SHP77 (cell line): ENCODE measurements around the gene JADE3.

Experiments used
- DNase-seq, 2 experiments: peaks; one replicate each; lab custom pipeline; 2025; lab: John Stamatoyannopoulos, UW

JADE3 gene

DNA sequence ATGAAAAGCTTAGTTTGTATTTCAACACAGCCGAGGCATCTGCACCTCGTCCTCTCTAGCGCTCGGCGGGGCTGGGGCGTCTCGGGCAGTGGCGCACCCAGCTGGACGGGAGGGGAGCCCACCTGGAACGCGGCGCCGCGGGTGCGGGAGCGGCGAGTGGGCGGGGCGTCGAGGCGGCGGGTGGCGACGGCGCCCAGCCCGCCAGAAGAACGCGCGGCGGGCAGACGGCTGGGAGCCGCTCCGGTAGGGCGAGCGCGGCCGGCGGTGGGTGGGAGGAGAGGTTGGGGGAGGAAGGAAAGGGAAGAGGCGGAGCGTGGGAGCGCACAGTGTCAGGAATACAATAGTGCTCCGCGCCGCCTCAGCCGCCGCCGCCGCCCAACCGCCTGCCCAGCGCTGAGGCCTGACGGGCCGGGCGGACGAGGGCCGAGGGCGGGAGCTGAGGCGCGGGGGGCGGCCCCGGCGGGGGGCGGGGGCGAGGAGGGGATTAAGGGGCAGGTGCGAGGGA, at the start of gene JADE3:
Gene JADE3 (plus strand): TSS at position 324 of the 505 bp plus-strand sequence. CDS start 72,474 bp downstream, outside the sequence.
- DNase-seq, result peak; percentile 25 to 76

DNA sequence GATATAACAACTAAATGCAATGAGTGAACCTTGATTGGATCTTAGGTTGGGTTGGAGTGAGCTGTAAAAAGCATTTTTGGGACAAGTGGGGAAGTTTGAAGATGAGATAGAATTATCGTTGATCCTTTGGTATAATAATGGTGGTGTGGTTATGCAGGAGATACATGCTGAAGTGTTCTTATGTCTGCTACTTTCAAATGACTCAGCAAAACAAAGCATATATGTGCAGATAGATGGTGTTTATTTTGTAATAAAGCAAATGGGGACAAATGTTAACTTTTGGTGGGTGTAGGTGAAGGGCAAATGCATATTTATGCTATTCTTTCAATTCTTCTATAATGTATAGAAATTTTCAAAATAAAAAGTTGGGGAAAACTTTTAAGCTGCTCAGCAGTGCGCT, 49.1 kb upstream of the JADE3 start:
- DNase-seq, result no peak

DNA sequence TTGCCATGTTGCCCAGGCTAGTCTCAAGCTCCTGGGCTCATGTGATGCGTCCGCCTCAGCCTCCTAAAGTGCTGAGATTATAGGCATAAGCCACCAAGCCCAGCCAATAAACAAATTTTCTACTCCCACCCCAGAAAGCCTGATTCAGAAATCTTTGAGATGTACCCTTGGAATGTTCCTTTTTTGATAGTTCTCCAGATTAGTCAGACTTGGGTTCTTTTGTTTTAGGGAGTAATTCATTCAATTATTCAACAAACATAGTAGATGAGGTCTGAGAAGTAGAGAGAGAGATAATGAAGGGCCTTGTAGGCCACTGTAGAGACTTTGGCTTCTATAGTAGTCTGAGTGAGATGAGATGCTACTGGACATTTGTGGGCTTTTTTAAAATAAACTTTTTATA, 47.6 kb upstream of the JADE3 start:
- no peak for DNase-seq

- no peak for DNase-seq
These were observed 46.9 kb upstream of the JADE3 start for GRCh38 chrX:46865281-46865680.

GRCh38 chrX:46866726-46867125, 45.5 kb upstream of the JADE3 start:
- DNase-seq, result no peak

- no peak for DNase-seq
These were observed 38.5 kb upstream of the JADE3 start for GRCh38 chrX:46873746-46874145.

DNA sequence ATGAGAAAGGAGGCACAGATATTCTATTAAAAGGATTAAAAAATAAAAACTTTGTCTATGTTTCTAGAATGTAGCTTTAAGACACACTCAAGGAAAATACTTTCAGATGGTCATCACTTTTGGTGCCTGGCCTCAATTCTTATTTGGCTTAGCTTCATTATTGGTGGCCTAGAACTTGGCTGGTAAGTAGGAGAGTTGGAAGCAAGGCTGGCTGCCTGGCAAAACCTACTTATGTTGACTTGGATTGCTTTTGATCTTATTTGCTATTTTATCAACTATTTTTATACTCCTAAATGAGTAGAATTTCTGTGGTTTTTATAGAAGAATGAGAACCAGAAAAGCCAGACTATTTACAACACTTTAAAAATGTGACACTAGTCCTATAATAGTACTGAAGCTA, 35.3 kb upstream of the JADE3 start:
- no peak for DNase-seq

- no peak for DNase-seq
These were observed 30.0 kb upstream of the JADE3 start for GRCh38 chrX:46882266-46882665.

DNA sequence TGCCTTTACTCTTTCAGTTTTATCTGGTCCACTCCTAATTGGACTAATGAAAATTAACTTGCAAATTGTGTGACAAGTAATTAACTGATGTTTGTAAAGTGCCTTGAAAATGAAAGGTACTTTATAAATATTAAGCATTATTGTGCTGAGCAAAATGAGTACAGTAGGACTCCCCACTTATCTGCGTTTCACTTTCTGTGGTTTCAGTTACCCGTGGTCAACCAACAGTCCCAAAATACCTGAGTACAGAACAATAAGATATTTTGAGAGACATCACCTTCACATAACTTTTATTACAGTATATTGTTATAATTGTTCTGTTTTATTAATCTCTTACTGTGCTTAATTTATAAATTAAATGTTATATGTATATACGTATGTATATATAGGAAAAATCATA, 27.4 kb upstream of the JADE3 start:
- DNase-seq, result no peak

DNA sequence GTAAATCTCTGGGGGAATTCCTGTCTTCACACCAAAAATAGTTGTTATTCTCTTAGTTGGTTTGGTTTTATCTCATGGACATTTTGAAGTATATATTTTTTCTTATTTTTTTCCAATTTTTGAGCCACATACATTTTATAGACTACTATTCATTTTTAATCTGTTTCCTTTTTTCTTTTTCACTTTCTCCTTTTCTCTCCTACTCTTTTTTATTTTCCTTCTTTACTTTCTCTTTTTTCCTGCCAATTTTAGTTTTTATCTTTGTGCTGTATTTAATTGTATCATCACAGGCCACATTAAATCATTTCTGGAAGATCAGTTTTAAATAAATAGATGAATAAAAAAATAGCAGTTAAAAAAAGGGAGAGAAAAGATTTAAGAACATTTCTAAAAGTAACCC, 14.0 kb upstream of the JADE3 start:
- DNase-seq, result no peak

DNA sequence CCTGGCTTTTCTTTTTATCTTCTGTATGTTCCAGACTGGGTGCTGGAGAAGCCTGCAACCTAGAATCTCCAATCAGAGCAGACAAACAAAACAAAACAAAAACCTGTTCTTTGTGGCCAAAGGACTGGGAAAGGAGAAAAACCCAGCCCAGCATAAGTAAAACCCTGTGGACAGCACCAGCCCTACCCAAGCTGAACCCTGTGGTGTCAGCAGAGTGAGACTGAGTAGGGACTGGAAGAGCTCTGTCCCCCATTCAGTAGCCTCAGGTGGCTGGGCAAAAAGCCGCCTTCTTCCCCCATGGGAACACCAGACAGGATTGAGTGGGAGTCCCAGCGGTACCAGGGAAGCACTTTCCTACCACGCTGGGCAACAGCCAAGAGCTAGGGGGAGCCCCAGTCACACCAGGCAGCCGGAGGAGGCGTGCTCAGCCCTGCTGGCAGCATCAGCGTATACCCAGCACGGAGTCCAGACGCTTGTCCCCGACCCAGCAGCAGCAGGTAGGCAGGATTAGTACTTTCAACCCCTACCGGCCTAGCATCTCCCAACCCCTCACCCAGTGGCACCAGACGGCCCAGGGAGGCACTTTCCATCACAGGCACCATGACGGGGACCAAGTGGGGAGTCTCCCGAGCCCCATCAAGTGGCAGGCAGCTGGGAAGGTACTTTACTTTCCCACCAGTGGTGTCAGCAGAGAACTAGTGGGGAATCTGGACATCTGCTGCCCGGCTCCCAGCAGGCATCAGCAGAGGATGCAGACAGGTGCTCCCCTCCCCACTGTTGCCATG, 8.6 kb upstream of the JADE3 start:
- peak; percentile 71 to 73 for DNase-seq

DNA sequence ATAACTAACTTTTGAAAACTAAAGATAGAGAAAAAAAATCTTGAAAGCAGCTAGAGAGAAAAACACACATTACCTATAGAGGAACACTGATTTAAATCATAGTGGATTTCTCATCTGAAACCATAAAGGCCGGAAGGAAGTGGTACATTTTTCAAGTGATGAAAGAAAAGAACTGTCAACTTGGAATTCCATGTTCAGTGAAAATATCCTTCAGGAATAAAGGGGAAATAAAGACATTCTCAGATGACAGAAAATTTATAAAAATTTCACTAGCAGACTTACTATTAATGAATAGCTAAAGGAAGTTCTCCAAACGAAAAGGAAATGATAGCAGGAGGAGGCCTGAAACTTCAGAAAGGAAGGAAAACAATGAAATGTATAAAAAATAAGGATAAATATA, 7.6 kb upstream of the JADE3 start:
- DNase-seq, result no peak

GRCh38 chrX:46910415-46910814, 1.8 kb upstream of the JADE3 start:
- no peak for DNase-seq

- peak; percentile 6 to 35 for DNase-seq
These were observed 626 bp downstream of the JADE3 start for GRCh38 chrX:46912603-46913491.

DNA sequence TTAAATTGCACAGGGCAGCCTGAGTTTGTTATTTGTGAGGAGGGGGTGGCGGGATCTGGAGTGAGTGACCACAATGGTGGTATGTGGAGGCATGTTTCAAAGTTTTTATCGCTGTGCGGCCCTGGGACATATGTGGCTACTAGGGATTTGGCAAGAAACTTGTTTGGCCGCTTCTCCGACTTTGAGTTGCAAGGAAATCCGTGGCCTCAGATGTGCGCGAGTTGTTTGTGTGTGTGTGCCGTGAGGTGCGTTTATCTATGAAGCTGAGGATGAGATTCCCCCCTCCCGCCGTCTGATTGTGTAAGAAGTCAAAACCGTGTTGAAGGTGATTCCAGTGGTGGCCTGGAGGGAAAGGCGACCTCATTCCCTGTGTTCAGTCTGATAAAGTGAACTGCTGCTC, 1.4 kb downstream of the JADE3 start:
- no peak for DNase-seq

DNA sequence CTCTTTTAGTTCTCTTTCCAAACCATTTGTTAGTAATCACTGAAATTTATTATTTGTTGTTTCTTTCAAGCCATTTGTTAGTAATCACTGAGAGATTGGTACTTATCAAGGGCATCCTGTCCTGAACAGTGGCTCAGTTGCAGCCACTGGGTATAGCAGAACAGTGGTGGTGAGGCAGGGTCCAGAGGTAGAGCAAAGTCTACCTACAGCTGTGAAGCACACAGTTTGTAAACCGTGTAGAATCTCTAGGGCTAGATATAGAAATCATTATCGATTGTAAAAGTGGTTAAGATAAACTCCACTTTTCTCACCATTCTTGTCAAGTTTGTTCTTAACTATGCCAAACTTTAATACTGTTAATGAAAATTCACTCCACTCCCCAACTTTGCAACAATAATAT, 4.1 kb downstream of the JADE3 start:
- DNase-seq, result no peak

DNA sequence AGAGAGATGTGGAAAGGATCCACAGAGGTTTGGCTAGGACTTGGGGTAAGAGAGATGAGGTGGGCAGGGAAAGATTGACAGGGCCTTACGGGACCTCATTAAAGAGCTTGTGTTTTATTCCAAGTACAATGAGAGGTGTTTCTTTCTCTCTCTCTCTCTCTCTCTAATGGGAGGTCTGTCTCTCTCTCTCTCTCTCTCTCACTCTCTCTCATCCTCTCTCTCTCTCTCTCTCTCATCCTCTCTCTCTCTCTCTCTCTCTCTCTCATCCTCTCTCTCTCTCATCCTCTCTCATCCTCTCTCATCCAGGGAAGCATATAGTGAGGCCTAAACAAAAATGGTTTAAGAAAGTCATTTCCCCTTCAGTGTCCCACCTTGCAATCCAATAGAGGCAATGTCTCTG, 5.4 kb downstream of the JADE3 start:
- no peak for DNase-seq

GRCh38 chrX:46918434-46918833, 6.2 kb downstream of the JADE3 start:
- DNase-seq, result no peak

- DNase-seq, result no peak
These were observed 8.0 kb downstream of the JADE3 start for GRCh38 chrX:46920235-46920634.

GRCh38 chrX:46922611-46923010, 10.4 kb downstream of the JADE3 start:
- no peak for DNase-seq

DNA sequence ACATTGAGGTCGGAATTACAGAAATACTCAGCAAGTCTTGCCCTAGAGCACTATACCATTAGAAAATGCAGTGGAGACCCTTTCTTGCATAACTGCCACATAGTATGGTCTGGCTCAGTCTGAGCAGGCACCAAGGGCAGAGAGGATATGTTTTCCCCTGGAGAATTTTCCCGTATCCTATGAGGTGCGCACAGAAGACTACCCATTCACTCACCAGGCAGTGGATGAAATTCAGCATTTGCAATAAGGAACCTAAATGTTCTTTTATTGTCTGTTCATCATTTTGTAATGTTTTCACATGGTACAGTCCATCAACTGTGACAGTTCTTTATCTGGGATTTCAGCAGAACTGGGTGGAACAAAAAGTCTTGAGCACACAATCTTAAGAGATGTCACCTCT, 15.5 kb downstream of the JADE3 start:
- no peak for DNase-seq

GRCh38 chrX:46929439-46930261, 17.4 kb downstream of the JADE3 start:
- no peak for DNase-seq
